ENCODE data around the gene MTTP. TPM values are rescaled to one million over a fixed set of nuclear protein-coding genes. Genes with fewer than 3 reads are reported as not detected.

MTTP gene
- total RNA-seq, 5 donors from 2014 or later (not counting 1 experiment from before 2014, with no cell fraction given) = 0.19 to 0.75 (median 0.37) TPM; not detected in 1

GRCh38 chr4:99648321-99648720 lies 73.7 kb downstream of the MTTP start:
- no CpG with 5 or more reads among the region's 1 CpG for WGBS (ENCODE audit: insufficient coverage)

GRCh38 chr4:99649208-99649607 lies 74.6 kb downstream of the MTTP start:
- Histone ChIP-seq H3K27ac (ENCODE audit: low read length) (no peak overlapping the region), H3K4me1 (ENCODE audit: control insufficient read depth in 1 of 2, extremely low read depth in 1 of 2, insufficient read depth in 2 of 2, low read length in 2 of 2) (no peaks in the 10 kb centered on the region), H3K4me3 (ENCODE audit: control insufficient read depth in 1 of 2, extremely low read depth in 1 of 2, low read length in 1 of 2) (no peak overlapping the region), H3K9me3 (no peaks in the 10 kb centered on the region), H3K36me3 (ENCODE audit: control insufficient read depth in 2 of 2, extremely low read depth in 1 of 2, insufficient read depth in 1 of 2, low read length in 1 of 2) (no peaks in the 10 kb centered on the region), H3K27me3 (replicated peaks in 1 of 2; ENCODE audit: control insufficient read depth in 2 of 2, extremely low read depth in 1 of 2, insufficient read depth in 2 of 2, low read length in 1 of 2) (peaks cover 2 to 18% of the 10 kb centered on the region in 2 experiments)
- WGBS (ENCODE audit: insufficient coverage) = 95% methylated on average over 6 of the region's 9 CpGs
- H3K27me3 Mint-ChIP-seq = peaks cover 0 to 3% of the 10 kb centered on the region in 2 donors
- ChIA-PET POLR2A (no interaction called here), CTCF (no interaction called here)
- no peak for ATAC-seq (replicated peaks in 1 of 4)
- no peaks in the 10 kb centered on the region for H3K4me1 Mint-ChIP-seq
- H3K9me3 Mint-ChIP-seq = no peaks in the 10 kb centered on the region
- no peak overlapping the region for H3K27ac Mint-ChIP-seq
- H3K36me3 Mint-ChIP-seq = no peaks in the 10 kb centered on the region
- H3K4me3 Mint-ChIP-seq = no peak overlapping the region
- DNase-seq = no peak

More at GRCh38 chr4:99648321-99648720, 73.7 kb downstream of the MTTP start:
- Mint-ChIP-seq H3K4me1 (no peaks in the 10 kb centered on the region), H3K36me3 (no peaks in the 10 kb centered on the region), H3K9me3 (no peaks in the 10 kb centered on the region), H3K27ac (no peak overlapping the region), H3K27me3 (no peaks in the 10 kb centered on the region), H3K4me3 (no peak overlapping the region)
- ChIA-PET CTCF (interaction anchor here in 1 of 2 donors (0.6 kb wide), 1 partner anchor 503 kb away, joined by 3 read pairs; no protein-coding TSS in a partner anchor), POLR2A (interaction anchor here in 1 of 2 donors (0.6 kb wide), 1 partner anchor 1628 kb away, joined by 3 read pairs; no protein-coding TSS in a partner anchor)
- no peaks in the 10 kb centered on the region for H3K36me3 ChIP-seq (ENCODE audit: control insufficient read depth in 2 of 2, extremely low read depth in 1 of 2, insufficient read depth in 1 of 2, low read length in 1 of 2)
- no peaks in the 10 kb centered on the region for H3K9me3 ChIP-seq
- ATAC-seq (replicated peaks in 1 of 4) = no peak
- H3K27ac ChIP-seq (ENCODE audit: low read length) = no peak overlapping the region
- H3K27me3 ChIP-seq (replicated peaks in 1 of 2; ENCODE audit: control insufficient read depth in 2 of 2, extremely low read depth in 1 of 2, insufficient read depth in 2 of 2, low read length in 1 of 2) = peaks cover 2 to 13% of the 10 kb centered on the region in 2 experiments
- H3K4me1 ChIP-seq (ENCODE audit: control insufficient read depth in 1 of 2, extremely low read depth in 1 of 2, insufficient read depth in 2 of 2, low read length in 2 of 2) = no peaks in the 10 kb centered on the region
- H3K4me3 ChIP-seq (ENCODE audit: control insufficient read depth in 1 of 2, extremely low read depth in 1 of 2, low read length in 1 of 2) = no peak overlapping the region
- DNase-seq = no peak

- Mint-ChIP-seq H3K27ac (no peak overlapping the region), H3K9me3 (no peaks in the 10 kb centered on the region), H3K4me3 (no peak overlapping the region), H3K36me3 (no peaks in the 10 kb centered on the region), H3K4me1 (no peaks in the 10 kb centered on the region), H3K27me3 (peaks cover 0 to 3% of the 10 kb centered on the region in 2 donors)
- 96% methylated on average over 7 of the region's 10 CpGs for WGBS (ENCODE audit: insufficient coverage)
- ATAC-seq (replicated peaks in 1 of 4) (no peak), DNase-seq (no peak)
- no peak overlapping the region for H3K27ac ChIP-seq (ENCODE audit: low read length)
- ChIA-PET CTCF (no interaction called here), POLR2A (no interaction called here)
- no peak overlapping the region for H3K4me3 ChIP-seq (ENCODE audit: control insufficient read depth in 1 of 2, extremely low read depth in 1 of 2, low read length in 1 of 2)
- H3K9me3 ChIP-seq = no peaks in the 10 kb centered on the region
- H3K36me3 ChIP-seq (ENCODE audit: control insufficient read depth in 2 of 2, extremely low read depth in 1 of 2, insufficient read depth in 1 of 2, low read length in 1 of 2) = no peaks in the 10 kb centered on the region
- H3K4me1 ChIP-seq (ENCODE audit: control insufficient read depth in 1 of 2, extremely low read depth in 1 of 2, insufficient read depth in 2 of 2, low read length in 2 of 2) = no peaks in the 10 kb centered on the region
- H3K27me3 ChIP-seq (replicated peaks in 1 of 2; ENCODE audit: control insufficient read depth in 2 of 2, extremely low read depth in 1 of 2, insufficient read depth in 2 of 2, low read length in 1 of 2) = peaks cover 0 to 19% of the 10 kb centered on the region in 2 experiments
Observed at GRCh38 chr4:99649778-99650177, 75.2 kb downstream of the MTTP start.

- H3K4me3 Mint-ChIP-seq = no peak overlapping the region
- Histone ChIP-seq H3K9me3 (no peaks in the 10 kb centered on the region), H3K27ac (ENCODE audit: low read length) (no peak overlapping the region), H3K36me3 (ENCODE audit: control insufficient read depth in 2 of 2, extremely low read depth in 1 of 2, insufficient read depth in 1 of 2, low read length in 1 of 2) (no peaks in the 10 kb centered on the region), H3K27me3 (replicated peaks in 1 of 2; ENCODE audit: control insufficient read depth in 2 of 2, extremely low read depth in 1 of 2, insufficient read depth in 2 of 2, low read length in 1 of 2) (peaks cover 0 to 19% of the 10 kb centered on the region in 2 experiments), H3K4me1 (ENCODE audit: control insufficient read depth in 1 of 2, extremely low read depth in 1 of 2, insufficient read depth in 2 of 2, low read length in 2 of 2) (no peaks in the 10 kb centered on the region), H3K4me3 (ENCODE audit: control insufficient read depth in 1 of 2, extremely low read depth in 1 of 2, low read length in 1 of 2) (no peak overlapping the region)
- H3K27me3 Mint-ChIP-seq = peaks cover 3 to 6% of the 10 kb centered on the region in 2 donors
- POLR2A ChIA-PET = no interaction called here
- DNase-seq (no peak), ATAC-seq (replicated peaks in 1 of 4) (no peak)
- no peak overlapping the region for H3K27ac Mint-ChIP-seq
- H3K36me3 Mint-ChIP-seq = no peaks in the 10 kb centered on the region
- CTCF ChIA-PET = no interaction called here
- no peaks in the 10 kb centered on the region for H3K4me1 Mint-ChIP-seq
- WGBS (ENCODE audit: insufficient coverage) = 88% methylated on average over 18 of the region's 18 CpGs
- H3K9me3 Mint-ChIP-seq = no peaks in the 10 kb centered on the region
Observed at GRCh38 chr4:99651016-99651769, 76.6 kb downstream of the MTTP start.

GRCh38 chr4:99651811-99652485 lies 77.3 kb downstream of the MTTP start:
- POLR2A ChIA-PET = no interaction called here
- peaks cover 3 to 6% of the 10 kb centered on the region in 2 donors for H3K27me3 Mint-ChIP-seq

GRCh38 chr4:99652596-99653436 lies 78.2 kb downstream of the MTTP start:
- no peak overlapping the region for H3K4me3 Mint-ChIP-seq
- no peaks in the 10 kb centered on the region for H3K36me3 ChIP-seq (ENCODE audit: control insufficient read depth in 2 of 2, extremely low read depth in 1 of 2, insufficient read depth in 1 of 2, low read length in 1 of 2)
- H3K9me3 Mint-ChIP-seq = no peaks in the 10 kb centered on the region
- peaks cover 0 to 19% of the 10 kb centered on the region in 2 experiments for H3K27me3 ChIP-seq (replicated peaks in 1 of 2; ENCODE audit: control insufficient read depth in 2 of 2, extremely low read depth in 1 of 2, insufficient read depth in 2 of 2, low read length in 1 of 2)
- 92% methylated on average over 40 of the region's 43 CpGs for WGBS (ENCODE audit: insufficient coverage)
- ChIA-PET POLR2A (no interaction called here), CTCF (no interaction called here)
- H3K27ac Mint-ChIP-seq = no peak overlapping the region
- no peak overlapping the region for H3K4me3 ChIP-seq (ENCODE audit: control insufficient read depth in 1 of 2, extremely low read depth in 1 of 2, low read length in 1 of 2)
- H3K4me1 ChIP-seq (ENCODE audit: control insufficient read depth in 1 of 2, extremely low read depth in 1 of 2, insufficient read depth in 2 of 2, low read length in 2 of 2) = no peaks in the 10 kb centered on the region
- H3K9me3 ChIP-seq = no peaks in the 10 kb centered on the region
- no peak overlapping the region for H3K27ac ChIP-seq (ENCODE audit: low read length)
- no peaks in the 10 kb centered on the region for H3K36me3 Mint-ChIP-seq
- peaks cover 3 to 6% of the 10 kb centered on the region in 2 donors for H3K27me3 Mint-ChIP-seq
- DNase-seq (no peak), ATAC-seq (replicated peaks in 1 of 4) (no peak)
- H3K4me1 Mint-ChIP-seq = no peaks in the 10 kb centered on the region

More at GRCh38 chr4:99651811-99652485, 77.3 kb downstream of the MTTP start:
- Histone ChIP-seq H3K4me3 (ENCODE audit: control insufficient read depth in 1 of 2, extremely low read depth in 1 of 2, low read length in 1 of 2) (no peak overlapping the region), H3K27me3 (replicated peaks in 1 of 2; ENCODE audit: control insufficient read depth in 2 of 2, extremely low read depth in 1 of 2, insufficient read depth in 2 of 2, low read length in 1 of 2) (peaks cover 0 to 19% of the 10 kb centered on the region in 2 experiments), H3K4me1 (ENCODE audit: control insufficient read depth in 1 of 2, extremely low read depth in 1 of 2, insufficient read depth in 2 of 2, low read length in 2 of 2) (no peaks in the 10 kb centered on the region), H3K9me3 (no peaks in the 10 kb centered on the region), H3K27ac (ENCODE audit: low read length) (no peak overlapping the region), H3K36me3 (ENCODE audit: control insufficient read depth in 2 of 2, extremely low read depth in 1 of 2, insufficient read depth in 1 of 2, low read length in 1 of 2) (no peaks in the 10 kb centered on the region)
- 92% methylated on average over 36 of the region's 49 CpGs for WGBS (ENCODE audit: insufficient coverage)
- no peak for DNase-seq
- H3K4me1 Mint-ChIP-seq = no peaks in the 10 kb centered on the region
- H3K27ac Mint-ChIP-seq = no peak overlapping the region
- no peak overlapping the region for H3K4me3 Mint-ChIP-seq
- no peaks in the 10 kb centered on the region for H3K36me3 Mint-ChIP-seq
- H3K9me3 Mint-ChIP-seq = no peaks in the 10 kb centered on the region
- CTCF ChIA-PET = no interaction called here
- ATAC-seq (replicated peaks in 1 of 4) = no peak

Data from T-cell (primary cell).